ENCODE measurements around the gene PCDHGA6. TPM values are rescaled to one million over a fixed set of nuclear protein-coding genes. Genes with fewer than 3 reads are reported as not detected.
"Not testable (repeated sequence)": the region's sequence is repeated elsewhere in the genome, so short reads cannot be mapped to it uniquely, and the experiment has no call there.

PCDHGA6 gene
- total and polyA plus RNA-seq, 2 donors (not counting 1 experiment from before 2014, with no cell fraction given) = 3.9 to 4.8 TPM

GRCh38 chr5:141413540-141414069 is 39.9 kb downstream of the PCDHGA6 start:
- DNase-seq (ENCODE audit: low read depth in 2 of 2) = no peak
- peaks cover 3% of the 10 kb centered on the region for H3K27me3 ChIP-seq (ENCODE audit: control insufficient read depth, insufficient read depth, low read length)
- H3K36me3 ChIP-seq (ENCODE audit: control insufficient read depth, insufficient read depth, low read length) = no peaks in the 10 kb centered on the region
- no peaks in the 10 kb centered on the region for H3K79me2 ChIP-seq (ENCODE audit: control insufficient read depth, insufficient read depth, low read length)
- H3K4me3 ChIP-seq (replicated peaks in 1 of 4; ENCODE audit: control extremely low read depth in 1 of 4, insufficient read depth in 1 of 4, low read depth in 3 of 4, low read length in 4 of 4) = peak overlapping the region; percentile 26 to 69 (median 46)
- H3K4me2 ChIP-seq (ENCODE audit: extremely low read depth, insufficient read depth, low read length) = peak overlapping the region; percentile 47
- TF ChIP-seq EZH2 (IDR thresholded peaks at IDR 0.05; ENCODE audit: low read length, missing control alignments) = no peak
- TF ChIP-seq, protein P1, sequence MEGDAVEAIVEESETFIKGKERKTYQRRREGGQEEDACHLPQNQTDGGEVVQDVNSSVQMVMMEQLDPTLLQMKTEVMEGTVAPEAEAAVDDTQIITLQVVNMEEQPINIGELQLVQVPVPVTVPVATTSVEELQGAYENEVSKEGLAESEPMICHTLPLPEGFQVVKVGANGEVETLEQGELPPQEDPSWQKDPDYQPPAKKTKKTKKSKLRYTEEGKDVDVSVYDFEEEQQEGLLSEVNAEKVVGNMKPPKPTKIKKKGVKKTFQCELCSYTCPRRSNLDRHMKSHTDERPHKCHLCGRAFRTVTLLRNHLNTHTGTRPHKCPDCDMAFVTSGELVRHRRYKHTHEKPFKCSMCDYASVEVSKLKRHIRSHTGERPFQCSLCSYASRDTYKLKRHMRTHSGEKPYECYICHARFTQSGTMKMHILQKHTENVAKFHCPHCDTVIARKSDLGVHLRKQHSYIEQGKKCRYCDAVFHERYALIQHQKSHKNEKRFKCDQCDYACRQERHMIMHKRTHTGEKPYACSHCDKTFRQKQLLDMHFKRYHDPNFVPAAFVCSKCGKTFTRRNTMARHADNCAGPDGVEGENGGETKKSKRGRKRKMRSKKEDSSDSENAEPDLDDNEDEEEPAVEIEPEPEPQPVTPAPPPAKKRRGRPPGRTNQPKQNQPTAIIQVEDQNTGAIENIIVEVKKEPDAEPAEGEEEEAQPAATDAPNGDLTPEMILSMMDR (conservative IDR thresholded peaks at IDR 0.05 in 1 of 2, IDR thresholded peaks at IDR 0.05 in 1 of 2; ENCODE audit: low read depth in 1 of 2, low read length in 2 of 2) = no peak
- H4K20me1 ChIP-seq (ENCODE audit: control insufficient read depth, extremely low read depth, insufficient read depth, low read length) = no peaks in the 10 kb centered on the region
- H3K9me3 ChIP-seq (ENCODE audit: control insufficient read depth, insufficient read depth, low read depth, low read length) = peaks cover 6% of the 10 kb centered on the region
- H3K27ac ChIP-seq (ENCODE audit: insufficient read depth, low read length) = no peak overlapping the region
- H2AFZ ChIP-seq (ENCODE audit: low read length) = no peak overlapping the region
- no peak overlapping the region for H3K9ac ChIP-seq (ENCODE audit: insufficient read depth, low read length)
- H3K4me1 ChIP-seq (ENCODE audit: control insufficient read depth, extremely low read depth, insufficient read depth, low read length) = no peaks in the 10 kb centered on the region

- not testable (repeated sequence) for H2AFZ ChIP-seq (ENCODE audit: low read length); H3K4me2 ChIP-seq (ENCODE audit: extremely low read depth, insufficient read depth, low read length); H4K20me1 ChIP-seq (ENCODE audit: control insufficient read depth, extremely low read depth, insufficient read depth, low read length); H3K36me3 ChIP-seq (ENCODE audit: control insufficient read depth, insufficient read depth, low read length); H3K4me1 ChIP-seq (ENCODE audit: control insufficient read depth, extremely low read depth, insufficient read depth, low read length); H3K9ac ChIP-seq (ENCODE audit: insufficient read depth, low read length); H3K27ac ChIP-seq (ENCODE audit: insufficient read depth, low read length); H3K9me3 ChIP-seq (ENCODE audit: control insufficient read depth, insufficient read depth, low read depth, low read length); DNase-seq (ENCODE audit: low read depth in 2 of 2); H3K27me3 ChIP-seq (ENCODE audit: control insufficient read depth, insufficient read depth, low read length); H3K4me3 ChIP-seq (replicated peaks in 1 of 4; ENCODE audit: control extremely low read depth in 1 of 4, insufficient read depth in 1 of 4, low read depth in 3 of 4, low read length in 4 of 4); H3K79me2 ChIP-seq (ENCODE audit: control insufficient read depth, insufficient read depth, low read length)
These were observed 41.0 kb downstream of the PCDHGA6 start for GRCh38 chr5:141414548-141415274.

- H3K9ac ChIP-seq (ENCODE audit: insufficient read depth, low read length); H3K9me3 ChIP-seq (ENCODE audit: control insufficient read depth, insufficient read depth, low read depth, low read length); H4K20me1 ChIP-seq (ENCODE audit: control insufficient read depth, extremely low read depth, insufficient read depth, low read length); H3K79me2 ChIP-seq (ENCODE audit: control insufficient read depth, insufficient read depth, low read length); H2AFZ ChIP-seq (ENCODE audit: low read length); H3K27ac ChIP-seq (ENCODE audit: insufficient read depth, low read length); H3K36me3 ChIP-seq (ENCODE audit: control insufficient read depth, insufficient read depth, low read length); H3K27me3 ChIP-seq (ENCODE audit: control insufficient read depth, insufficient read depth, low read length); H3K4me1 ChIP-seq (ENCODE audit: control insufficient read depth, extremely low read depth, insufficient read depth, low read length); H3K4me2 ChIP-seq (ENCODE audit: extremely low read depth, insufficient read depth, low read length); H3K4me3 ChIP-seq (replicated peaks in 1 of 4; ENCODE audit: control extremely low read depth in 1 of 4, insufficient read depth in 1 of 4, low read depth in 3 of 4, low read length in 4 of 4); DNase-seq (ENCODE audit: low read depth in 2 of 2): not testable (repeated sequence)
These were observed 41.6 kb downstream of the PCDHGA6 start for GRCh38 chr5:141415275-141415618.

GRCh38 chr5:141417494-141418172 is 43.9 kb downstream of the PCDHGA6 start, which contains the start of gene PCDHGB7:
Gene PCDHGB7 (plus strand): TSS chr5:141417677. CDS start chr5:141417860, 183 bp downstream.
- not testable (repeated sequence) for H3K9me3 ChIP-seq (ENCODE audit: control insufficient read depth, insufficient read depth, low read depth, low read length); H3K4me1 ChIP-seq (ENCODE audit: control insufficient read depth, extremely low read depth, insufficient read depth, low read length); H2AFZ ChIP-seq (ENCODE audit: low read length); H3K79me2 ChIP-seq (ENCODE audit: control insufficient read depth, insufficient read depth, low read length); H3K27me3 ChIP-seq (ENCODE audit: control insufficient read depth, insufficient read depth, low read length); H3K36me3 ChIP-seq (ENCODE audit: control insufficient read depth, insufficient read depth, low read length); H4K20me1 ChIP-seq (ENCODE audit: control insufficient read depth, extremely low read depth, insufficient read depth, low read length)
- Histone ChIP-seq H3K4me2 (ENCODE audit: extremely low read depth, insufficient read depth, low read length) (peak within 1 kb of the TSS; percentile 60), H3K4me3 (replicated peaks in 1 of 4; ENCODE audit: control extremely low read depth in 1 of 4, insufficient read depth in 1 of 4, low read depth in 3 of 4, low read length in 4 of 4) (peak within 1 kb of the TSS; percentile 32 to 60 (median 50)), H3K27ac (ENCODE audit: insufficient read depth, low read length) (peak within 1 kb of the TSS; percentile 6), H3K9ac (ENCODE audit: insufficient read depth, low read length) (peak within 1 kb of the TSS; percentile 20)
- TF ChIP-seq, protein P1 (conservative IDR thresholded peaks at IDR 0.05 in 1 of 2, IDR thresholded peaks at IDR 0.05 in 1 of 2; ENCODE audit: low read depth in 1 of 2, low read length in 2 of 2) = peak; percentile 79
- peak; percentile 73 to 85 for DNase-seq (ENCODE audit: low read depth in 2 of 2)
